HG03159 (cell line): Measurements from ENCODE around the gene CELSR1.

ENCODE experiments used
- ATAC-seq: cut with Tn5 transposase; IDR thresholded peaks from one replicate; pipeline ENCODE4 v1.9.1; 2021; ENCODE audit warnings: mild to moderate bottlenecking, moderate library complexity; ENCODE audit not compliant: unreplicated experiment

CELSR1 gene

DNA sequence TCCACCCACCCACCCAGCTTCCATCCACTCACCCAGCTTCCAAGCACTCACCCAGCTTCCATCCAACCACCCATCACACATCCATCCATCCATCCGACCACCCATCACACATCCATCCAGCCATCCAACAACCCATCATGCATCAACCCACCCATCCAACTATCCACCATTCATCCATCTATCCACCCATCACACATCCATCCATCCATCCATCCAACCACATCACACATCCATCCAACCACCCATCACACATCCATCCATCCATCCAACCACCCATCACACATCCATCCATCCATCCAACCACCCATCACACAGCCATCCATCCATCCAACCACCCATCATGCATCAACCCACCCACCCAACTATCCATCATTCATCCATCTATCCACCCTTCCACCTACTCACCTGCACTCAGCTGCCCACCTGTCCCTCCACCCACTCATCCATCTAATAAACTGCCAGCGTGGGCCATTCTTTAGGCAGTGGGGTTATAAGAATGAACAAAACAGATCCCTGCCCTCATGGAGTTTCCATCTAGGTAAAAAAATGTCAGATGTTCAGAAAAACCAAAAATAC, 88.2 kb downstream of the CELSR1 start:
- ATAC-seq: no peak

DNA sequence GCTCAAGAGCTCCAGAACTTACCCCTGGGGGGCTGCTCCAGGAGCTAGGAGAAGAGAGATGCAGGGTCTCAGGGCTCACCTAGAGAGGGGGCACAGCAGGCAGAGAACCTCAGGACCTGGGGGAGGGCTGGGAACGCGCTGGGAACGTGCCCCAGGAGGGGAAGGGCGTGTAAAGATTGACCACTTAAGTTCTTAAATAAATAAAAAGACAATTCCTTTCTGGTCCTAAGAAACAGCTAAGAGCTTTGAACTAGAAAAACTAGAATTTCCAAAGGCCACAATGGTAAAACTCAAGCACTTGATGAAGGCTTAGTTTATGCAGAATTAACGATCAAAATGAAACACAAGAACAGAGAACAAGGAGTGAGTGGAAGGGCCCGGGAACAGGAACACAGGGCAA, 89.1 kb downstream of the CELSR1 start:
- ATAC-seq: no peak

DNA sequence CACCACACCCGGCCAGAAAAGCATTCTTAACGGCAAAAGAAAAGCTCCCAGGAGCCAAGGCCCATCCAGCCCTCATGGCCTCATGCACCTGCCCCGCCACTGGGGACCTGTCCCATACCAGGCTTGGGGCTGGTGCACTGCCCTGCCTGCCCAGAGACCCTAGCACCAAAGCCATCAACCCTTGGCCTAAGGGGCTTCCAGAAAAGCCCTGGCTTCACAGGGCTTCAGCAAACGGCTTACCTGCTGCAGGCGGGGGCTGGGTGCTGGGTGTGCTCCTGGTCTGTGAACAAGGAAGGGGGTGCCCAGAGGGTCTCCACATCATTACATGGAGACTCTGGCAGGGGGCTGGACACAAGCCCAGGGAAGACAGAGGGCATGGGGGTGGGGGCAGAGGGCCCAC, 89.5 kb downstream of the CELSR1 start:
- no peak for ATAC-seq

DNA sequence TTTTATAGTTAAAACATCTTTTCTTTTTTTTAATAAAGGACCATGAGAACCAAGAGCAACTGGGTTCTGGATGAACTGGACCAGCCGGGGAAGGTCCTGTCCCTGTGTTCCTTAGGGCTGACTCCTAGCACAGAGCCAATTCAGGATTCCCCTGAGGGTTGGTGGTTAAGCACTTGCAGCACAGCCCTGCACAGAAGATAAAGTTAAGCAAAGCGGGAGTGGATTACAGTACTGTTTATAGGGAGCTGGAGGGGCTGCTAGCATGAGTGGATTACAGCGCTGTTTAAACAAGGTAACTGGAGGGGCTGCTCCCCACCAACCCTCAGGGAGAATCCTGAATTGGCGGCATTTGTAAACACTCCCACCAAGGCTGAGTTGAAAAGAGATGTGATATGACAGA, 90.6 kb downstream of the CELSR1 start:
- no peak for ATAC-seq

DNA sequence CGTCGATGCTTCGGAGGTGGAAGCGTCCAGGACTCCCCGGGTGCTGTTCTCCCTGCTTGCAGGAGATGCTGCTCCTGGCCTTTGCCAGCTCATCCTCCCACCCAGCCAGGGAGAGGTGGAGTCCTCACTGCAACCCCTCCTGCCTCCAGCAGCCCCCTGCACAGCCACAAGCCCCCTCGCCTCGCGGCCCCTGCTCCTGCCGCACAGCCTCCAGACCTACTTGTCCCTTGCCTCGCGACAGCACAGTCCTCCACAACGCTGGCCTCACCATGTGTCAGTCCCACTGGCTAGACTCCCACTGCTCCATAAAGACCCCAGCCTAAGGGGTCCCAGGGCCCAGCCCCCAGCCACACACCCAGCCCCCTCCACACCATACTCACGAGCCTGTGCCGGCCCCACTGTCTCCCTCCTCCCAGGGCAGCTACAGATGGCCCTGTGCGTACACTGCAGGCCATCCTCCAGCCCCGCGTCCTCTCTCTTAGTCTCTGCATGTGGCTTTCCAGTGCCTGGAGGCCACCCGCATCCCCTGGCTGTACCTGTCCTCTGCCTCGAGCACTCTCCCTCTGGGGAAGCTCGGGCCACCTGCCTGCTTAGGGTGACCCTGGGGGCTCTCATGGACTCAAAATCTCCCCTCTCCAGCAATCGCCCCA, 91.5 kb downstream of the CELSR1 start:
- no peak for ATAC-seq

DNA sequence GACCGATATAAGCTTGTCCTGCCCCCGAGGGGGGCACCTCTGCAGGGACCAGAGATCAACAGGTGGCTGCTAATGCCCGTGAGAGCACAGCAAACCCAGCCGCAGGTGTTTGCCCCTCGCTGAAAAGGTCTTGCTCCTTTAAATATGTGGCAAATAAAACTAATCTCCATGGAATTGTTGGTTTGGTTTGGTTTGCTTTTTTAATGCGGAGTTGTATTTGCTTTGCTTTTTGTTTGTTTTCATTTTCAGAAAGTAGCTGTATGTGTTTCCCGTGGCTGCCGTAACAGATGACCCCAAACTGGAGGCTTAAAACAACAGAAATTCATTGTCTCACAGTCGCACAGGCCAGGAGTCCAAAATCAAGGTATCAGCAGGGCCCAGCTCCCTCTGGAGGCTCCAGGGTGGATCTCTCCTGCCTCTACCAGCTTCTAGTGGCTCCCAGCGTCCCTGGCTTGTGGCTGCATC, 93.0 kb downstream of the CELSR1 start:
- ATAC-seq: no peak

DNA sequence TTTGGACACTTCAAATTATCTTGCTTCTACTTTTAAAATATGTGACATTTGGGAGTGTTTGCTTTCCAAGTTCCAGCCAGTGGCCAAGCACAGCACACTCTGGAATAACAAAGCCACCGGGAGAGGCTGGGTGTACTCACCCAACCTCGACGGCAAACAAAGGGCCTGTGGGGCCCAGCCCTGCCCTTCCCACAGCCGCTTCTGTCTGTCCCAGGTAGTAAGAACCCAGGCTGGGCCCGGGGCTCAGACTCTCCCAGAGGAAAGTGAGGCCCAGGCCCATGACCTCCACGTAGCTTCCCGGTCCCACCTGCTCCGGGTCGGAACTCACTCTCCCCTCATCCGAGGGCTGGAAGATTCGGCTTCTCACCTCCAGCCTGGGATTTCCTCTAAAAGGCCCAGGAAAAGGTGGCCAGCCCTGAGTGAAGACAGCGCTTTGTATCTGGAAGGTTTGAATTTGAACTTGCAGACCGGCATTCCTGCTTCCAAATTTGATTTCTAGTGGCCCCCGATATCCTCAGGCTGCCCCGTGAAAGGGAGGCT, 93.5 kb downstream of the CELSR1 start:
- no peak for ATAC-seq

DNA sequence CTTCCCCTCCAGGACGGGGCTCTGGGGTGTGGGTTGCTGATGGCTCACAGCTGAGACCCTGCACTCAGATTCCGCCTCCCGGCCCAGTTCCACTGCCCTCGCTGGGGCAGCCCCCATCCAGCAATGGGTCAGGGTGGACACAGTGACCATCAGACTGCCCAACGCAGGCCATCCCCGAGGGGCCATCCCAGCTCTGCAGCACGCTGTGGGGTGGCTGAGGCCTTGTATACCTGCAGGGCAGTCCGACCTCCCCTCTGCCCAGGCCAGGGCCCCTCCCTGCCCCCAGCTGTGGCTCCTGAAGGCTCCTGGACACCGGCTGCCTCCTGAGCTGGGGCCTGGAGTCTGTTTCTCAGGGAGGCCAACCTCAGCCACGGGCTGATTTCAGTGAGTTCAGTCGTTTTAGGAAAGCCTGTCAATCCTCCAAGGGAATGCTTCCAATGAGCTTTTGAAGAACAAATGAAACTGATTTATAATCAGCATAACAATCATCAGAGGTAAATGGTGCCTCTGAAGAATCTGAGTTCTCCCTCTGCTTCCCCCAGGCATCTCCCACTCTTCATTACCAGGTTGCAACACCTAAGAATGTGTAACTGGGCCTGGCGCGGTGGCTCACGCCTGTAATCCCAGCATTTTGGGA, 95.1 kb downstream of the CELSR1 start:
- ATAC-seq: no peak

DNA sequence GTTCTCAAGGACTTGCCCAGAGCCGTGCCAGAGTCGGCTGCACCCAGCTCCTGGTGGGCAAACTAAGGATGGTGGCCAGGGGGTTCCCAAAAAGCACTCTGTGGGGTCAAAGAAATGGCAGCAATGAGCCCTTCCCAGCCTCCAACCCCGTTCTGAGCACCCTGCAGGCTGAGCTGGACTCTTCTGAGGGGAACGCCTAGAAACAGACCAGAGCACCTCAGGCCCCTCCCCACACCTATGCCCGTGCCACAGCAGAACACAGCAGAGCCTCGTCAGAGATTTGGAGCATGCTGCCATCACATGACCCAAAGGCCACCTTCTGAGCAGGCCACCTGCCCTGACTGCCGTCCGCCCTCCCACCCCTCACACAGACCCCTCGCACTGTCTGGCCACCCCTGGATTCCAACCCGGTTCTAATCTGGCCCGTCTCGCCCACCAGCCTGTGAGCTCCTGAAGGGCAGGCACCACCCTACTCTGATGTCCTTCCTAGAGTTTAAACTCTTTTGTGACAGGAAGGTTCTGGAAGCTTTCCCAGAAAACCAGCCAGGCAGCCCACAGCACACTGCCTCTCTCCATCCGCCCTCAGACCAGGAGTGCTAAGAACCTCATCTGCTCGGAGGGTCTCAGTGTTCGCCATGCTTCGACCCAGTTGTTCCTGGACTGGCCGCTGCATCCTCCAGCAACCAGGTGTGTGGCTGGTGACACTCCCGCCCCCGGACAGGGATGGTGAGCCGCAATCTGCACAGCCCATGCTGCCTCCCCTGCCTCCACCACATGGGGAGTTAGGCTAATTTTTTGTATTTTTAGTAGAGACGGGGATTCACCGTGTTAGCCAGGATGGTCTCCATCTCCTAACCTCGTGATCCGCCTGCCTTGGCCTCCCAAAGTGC, 97.6 kb downstream of the CELSR1 start:
- no peak for ATAC-seq

DNA sequence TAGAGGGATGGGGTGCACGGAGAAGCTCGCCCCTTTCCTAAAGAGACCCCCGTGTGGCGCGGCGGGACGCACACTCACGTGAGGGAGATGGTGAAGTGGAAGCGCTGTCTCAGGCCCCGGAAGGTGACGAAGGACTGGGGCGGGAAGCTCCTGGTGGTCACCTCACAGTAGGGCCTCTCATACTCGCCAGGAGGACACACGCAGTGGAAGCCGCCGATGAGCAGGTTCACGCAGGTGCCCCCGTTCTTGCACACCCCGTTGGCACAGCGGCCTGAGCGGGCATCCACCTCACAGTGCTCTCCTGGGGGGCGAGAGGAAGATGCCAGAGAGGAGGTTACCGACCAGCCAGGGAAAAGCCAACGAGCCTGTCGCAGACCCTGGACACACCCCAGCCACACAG, 98.3 kb downstream of the CELSR1 start:
- no peak for ATAC-seq

DNA sequence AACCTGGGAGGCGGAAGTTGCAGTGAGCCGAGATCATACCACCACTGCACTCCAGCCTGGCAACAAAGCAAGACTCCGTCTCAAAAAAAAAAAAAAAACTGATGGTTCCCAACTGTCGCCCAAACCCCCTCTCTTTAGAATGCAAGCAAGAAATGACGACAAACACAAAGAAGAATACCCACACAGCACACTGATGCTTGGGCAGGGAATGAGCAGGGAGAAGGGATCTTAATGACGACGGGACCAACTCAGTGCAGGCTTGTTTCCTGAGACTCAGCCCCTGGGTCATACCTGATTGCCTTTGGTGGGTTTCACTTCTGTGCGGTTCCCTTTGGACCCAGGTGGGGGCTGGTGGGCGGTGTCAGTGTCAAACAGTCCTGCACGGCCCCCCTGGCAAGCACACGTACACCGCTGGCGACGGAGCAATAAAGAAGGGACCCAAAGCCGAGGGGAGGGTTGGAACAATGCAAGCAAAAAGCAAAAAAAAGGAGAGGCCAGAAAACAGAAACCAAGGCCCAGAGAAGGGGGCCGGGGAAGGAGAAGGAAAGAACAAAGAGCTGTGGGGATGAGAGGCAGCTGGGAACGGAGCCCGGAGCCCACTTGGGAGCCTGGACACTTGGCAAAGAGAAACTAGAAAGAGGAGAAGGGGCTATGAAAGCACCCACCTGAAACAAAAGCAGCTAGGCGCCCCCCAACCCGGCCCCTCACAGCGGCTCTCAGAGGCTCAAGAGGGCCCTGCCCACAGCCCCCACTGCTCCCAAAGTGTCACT, 99.6 kb downstream of the CELSR1 start:
- ATAC-seq: no peak

DNA sequence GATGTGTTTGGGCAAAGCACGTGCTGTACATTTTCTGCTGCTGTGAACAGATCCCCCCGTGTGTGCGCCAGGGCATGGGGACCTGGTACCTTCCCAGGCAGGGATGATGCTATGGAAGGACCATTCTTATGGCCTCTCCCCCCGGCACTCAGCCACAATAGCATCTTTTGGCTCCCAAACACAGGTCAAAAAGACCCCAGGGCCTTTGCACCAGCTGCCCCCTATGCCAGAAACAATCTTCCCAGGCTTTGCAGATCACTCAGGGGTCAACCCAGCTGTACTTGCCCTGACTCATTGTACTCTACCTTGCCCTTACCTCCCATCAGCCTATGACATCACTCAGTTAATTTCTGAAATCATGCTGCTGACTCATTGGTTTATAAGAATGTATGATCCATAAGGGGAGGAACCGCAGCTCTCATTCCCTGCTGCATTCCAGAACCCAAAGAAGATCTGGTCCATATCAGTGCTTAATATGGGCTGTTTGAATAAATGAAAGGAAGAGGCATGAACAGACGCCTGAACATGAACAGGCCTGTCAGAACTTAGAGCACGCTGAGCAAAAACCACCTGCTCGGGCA, 100.7 kb downstream of the CELSR1 start:
- no peak for ATAC-seq

DNA sequence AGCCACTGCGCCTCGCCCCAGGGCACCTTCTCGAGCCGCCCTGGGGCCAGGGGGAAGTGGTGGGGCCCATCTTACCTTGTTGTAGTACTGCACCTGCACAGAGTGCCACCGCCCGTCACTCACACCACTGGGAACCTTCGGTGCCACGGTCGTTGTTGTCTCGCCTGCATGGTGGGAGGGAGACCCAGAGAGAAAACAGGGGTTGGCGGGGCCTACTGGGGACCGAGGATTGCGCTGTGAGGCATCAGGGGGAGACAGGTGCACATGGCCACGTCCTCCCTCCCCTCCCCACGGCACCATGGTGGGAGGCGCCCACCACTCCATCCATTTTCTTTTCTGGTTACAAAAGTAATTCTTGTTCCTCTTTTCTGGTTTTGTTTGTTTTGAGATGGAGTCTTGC, 104.1 kb downstream of the CELSR1 start:
- ATAC-seq: no peak

DNA sequence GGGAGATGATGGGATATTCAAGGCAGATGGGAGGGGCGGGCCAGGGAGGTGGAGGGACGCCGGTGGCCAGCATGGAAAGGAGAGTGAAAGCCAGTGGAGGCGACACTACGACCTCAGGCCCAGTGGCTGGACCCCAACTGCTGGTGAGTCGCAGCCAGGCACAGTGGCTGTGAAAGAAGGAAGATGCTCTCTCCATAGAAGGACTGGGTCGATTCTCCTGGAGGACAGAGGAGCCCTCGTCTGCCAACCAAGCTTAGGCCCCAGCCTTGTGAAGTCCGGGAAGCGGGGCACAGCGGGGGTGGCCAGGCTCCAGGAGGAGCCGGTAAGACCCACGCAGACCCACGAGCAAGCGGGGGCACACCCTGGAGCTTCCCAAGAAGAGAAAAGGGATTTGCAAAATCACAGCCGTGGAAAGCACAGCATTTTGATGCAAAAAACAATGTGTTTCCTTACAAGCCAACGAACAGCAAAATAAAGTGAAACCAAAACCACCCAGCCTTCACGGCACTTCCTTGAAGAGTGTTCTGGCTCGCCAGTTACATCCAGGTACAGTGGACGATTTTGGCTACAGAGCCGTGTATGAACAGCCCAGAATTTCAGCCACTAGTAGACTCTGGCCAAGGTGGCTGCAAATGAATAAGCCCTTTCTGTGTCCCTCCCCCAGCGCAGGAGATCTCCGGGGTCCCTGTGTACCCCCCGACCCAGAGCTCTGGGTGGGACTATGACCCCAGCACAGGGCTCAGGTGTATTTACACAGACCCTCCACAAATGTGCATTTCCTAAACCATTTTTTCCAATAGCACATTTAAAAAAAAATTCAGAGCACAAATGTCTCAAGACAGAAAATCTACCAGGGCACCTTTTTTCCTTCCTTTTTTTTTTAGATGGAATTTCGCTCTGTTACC, 105.0 kb downstream of the CELSR1 start:
- ATAC-seq: no peak

DNA sequence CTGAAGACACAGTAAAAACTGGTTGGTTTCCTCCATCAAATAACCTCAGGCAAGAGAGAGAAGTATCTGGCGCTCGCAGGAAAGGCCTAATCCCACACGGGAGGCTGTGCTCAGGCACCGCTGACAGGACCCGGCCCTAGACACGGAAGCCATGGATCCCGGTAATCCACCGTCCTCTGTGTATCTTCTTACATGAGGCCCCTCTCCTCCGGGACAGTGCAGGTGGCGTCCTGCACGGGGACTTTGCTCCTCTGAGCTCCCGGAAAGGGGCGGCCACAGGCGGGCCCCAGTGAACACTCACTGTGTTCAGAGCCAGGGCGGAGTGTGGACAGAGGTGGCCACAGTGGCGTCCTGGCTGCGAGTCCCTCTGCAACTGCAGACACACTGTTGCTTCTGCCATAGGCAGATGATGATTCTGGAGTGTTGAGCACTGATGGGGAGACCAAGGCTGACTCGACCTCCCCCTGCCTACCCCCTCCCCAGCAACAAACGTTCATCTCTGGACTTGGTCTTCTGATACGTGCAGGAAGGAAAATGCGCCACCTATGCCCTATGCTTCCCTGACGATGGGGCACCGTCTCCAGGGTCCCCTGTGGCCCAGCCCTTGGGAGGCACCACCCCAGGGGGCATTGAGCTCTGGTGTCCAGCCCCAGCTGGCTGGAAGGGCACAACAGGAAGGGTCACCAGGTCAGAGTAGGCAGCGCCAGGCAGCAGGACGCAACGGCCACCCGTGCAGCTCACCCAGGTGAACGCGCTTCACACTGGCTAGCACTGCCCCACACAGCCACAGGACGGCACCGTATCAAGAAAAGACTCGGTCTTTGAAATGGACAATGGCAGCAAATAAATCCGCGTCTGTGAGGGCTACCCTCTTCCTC, 106.2 kb downstream of the CELSR1 start:
- no peak for ATAC-seq

DNA sequence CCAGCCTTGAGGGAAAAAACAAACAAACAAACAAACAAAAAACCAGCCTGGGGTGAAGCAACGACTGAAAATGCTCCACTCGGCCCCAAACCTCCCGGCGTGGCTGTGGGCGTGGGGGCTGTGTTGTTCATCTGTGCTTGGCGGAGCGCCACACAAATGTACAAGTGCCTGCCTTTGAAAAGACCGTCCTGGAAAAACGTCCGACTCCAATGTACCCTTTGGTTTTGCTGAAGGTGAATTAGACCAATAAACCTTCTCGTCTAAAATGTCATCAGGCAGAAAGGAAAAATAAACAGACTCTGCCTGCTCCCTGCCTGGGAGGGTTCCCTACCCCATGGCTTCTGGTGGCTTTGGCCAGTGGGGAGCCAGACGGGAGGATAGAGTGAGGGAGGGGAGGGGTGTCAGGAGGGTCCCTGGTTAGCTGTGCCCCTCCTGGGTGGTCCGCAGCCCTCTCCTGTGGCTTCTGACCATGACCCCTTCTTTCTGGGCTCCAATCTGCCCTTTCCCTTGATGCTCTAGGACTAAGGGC, 108.0 kb downstream of the CELSR1 start:
- ATAC-seq: no peak

DNA sequence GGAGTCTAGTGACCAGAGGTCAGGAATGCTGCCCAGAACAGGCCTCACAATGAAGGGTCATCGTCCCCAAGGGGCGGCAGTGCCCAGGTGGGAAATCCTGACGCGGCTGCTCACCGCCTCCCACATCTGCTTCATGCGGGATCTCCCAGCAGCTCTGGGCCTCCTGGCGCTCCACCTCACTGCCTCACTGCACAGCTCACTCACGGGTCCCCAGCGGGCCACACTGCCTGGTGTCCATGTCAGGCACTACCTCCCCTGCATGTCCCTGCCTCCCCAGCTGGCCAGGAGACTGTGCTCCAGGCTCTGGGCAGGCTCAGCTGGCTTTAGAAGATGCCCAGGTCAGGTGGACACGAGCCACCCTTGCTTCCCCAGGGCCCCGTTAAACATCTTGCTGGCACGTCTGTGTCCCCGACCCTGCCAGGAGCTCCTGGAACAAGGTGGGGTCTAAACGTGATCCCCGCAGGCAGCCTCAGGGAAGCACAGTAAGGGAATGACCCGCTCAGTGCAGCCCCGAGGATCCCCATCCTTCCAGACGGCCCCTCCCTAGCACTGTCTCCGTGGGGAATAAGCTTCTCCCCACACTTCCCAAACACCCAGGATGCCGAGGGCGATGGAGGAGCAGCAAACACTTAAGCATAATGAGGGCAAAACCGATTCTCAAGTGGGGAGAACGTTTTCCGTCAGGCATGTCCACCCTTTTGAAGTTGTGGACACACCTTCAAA, 108.7 kb downstream of the CELSR1 start:
- no peak for ATAC-seq
